Effector CD8-positive, alpha-beta T cell (primary cell): ENCODE results near the gene DOCK10.
A peak's percentile ranks its signal among the peaks of the same experiment; 100 is the strongest.

Experiments used
- DNase-seq: peaks from one replicate; lab custom pipeline; 2025; lab: John Stamatoyannopoulos, UW

Gene DOCK10

GRCh38 chr2:224778474-224778877 is 263.8 kb downstream of the DOCK10 start:
- DNase-seq: peak; percentile 48

- no peak for DNase-seq
Measured at GRCh38 chr2:224777559-224777930, 264.7 kb downstream of the DOCK10 start.

GRCh38 chr2:224776795-224777558 is 265.3 kb downstream of the DOCK10 start:
- DNase-seq: no peak

GRCh38 chr2:224775647-224776046 is 266.6 kb downstream of the DOCK10 start:
- no peak for DNase-seq

GRCh38 chr2:224774735-224775134 is 267.5 kb downstream of the DOCK10 start:
- no peak for DNase-seq

GRCh38 chr2:224772494-224772893 is 269.8 kb downstream of the DOCK10 start:
- DNase-seq: no peak

- no peak for DNase-seq
Measured at GRCh38 chr2:224769489-224769888, 272.8 kb downstream of the DOCK10 start.

GRCh38 chr2:224764565-224765236 is 277.6 kb downstream of the DOCK10 start:
- no peak for DNase-seq

- no peak for DNase-seq
Measured at GRCh38 chr2:224757934-224758548, 284.2 kb downstream of the DOCK10 start.

GRCh38 chr2:224753743-224754540 is 288.3 kb downstream of the DOCK10 start:
- no peak for DNase-seq

- no peak for DNase-seq
Measured at GRCh38 chr2:224751996-224752698, 290.1 kb downstream of the DOCK10 start.

- DNase-seq: no peak
Measured at GRCh38 chr2:224749136-224749535, 293.1 kb downstream of the DOCK10 start.

- DNase-seq: no peak
Measured at GRCh38 chr2:224747765-224748164, 294.5 kb downstream of the DOCK10 start.

- no peak for DNase-seq
Measured at GRCh38 chr2:224736227-224736626, 306.0 kb downstream of the DOCK10 start.

- DNase-seq: no peak
Measured at GRCh38 chr2:224734949-224735348, 307.3 kb downstream of the DOCK10 start.

GRCh38 chr2:224731665-224732064 is 310.6 kb downstream of the DOCK10 start:
- no peak for DNase-seq

GRCh38 chr2:224729435-224729834 is 312.8 kb downstream of the DOCK10 start:
- no peak for DNase-seq

- no peak for DNase-seq
Measured at GRCh38 chr2:224724331-224724730, 317.9 kb downstream of the DOCK10 start.

- no peak for DNase-seq
Measured at GRCh38 chr2:224723586-224724217, 318.6 kb downstream of the DOCK10 start.

- DNase-seq: no peak
Measured at GRCh38 chr2:224722770-224723169, 319.5 kb downstream of the DOCK10 start.

- no peak for DNase-seq
Measured at GRCh38 chr2:224722250-224722649, 320.0 kb downstream of the DOCK10 start.
